Left lung (tissue), 10 donors: ENCODE measurements around the gene DOCK8. TPM values are rescaled to one million over a fixed set of nuclear protein-coding genes. Genes with fewer than 3 reads are reported as not detected.

Source experiments
- ATAC-seq: fragments of 200-7000 bp; cut with Tn5 transposase; one replicate; pipeline ENCODE4 v1.9.1; 2020; ENCODE audit warnings: moderate library complexity
- DNase-seq, 4 donors: peaks; one replicate each; pipeline ENCODE4 v3.0.0-alpha.2; 2013 to 2020
- H3K27ac ChIP-seq, 2 donors: fragments of 200-600 bp; sonication (generic) in 1 of 2; one replicate each; pipeline versions ENCODE4 v1.5.0 to v1.8.0; 2020 to 2021
- H3K27me3 ChIP-seq, 2 donors: fragments of 200-600 bp; sonication (generic) in 1 of 2; one replicate each; pipeline versions ENCODE4 v1.5.0 to v1.8.0; 2020 to 2021
- H3K36me3 ChIP-seq, 2 donors: fragments of 200-600 bp; sonication (generic) in 1 of 2; one replicate each; pipeline versions ENCODE4 v1.5.0 to v1.8.0; 2020 to 2021
- H3K4me1 ChIP-seq, 2 donors: fragments of 200-600 bp; one replicate each; pipeline ENCODE4 v1.8.0; 2021
- H3K4me3 ChIP-seq, 2 donors: fragments of 200-600 bp; sonication (generic) in 1 of 2; one replicate each; pipeline versions ENCODE4 v1.5.0 to v1.8.0; 2020 to 2021; ENCODE audit warnings: mild to moderate bottlenecking in 1 of 2
- H3K9me3 ChIP-seq, 2 donors: fragments of 200-600 bp; sonication (generic) in 1 of 2; one replicate each; pipeline versions ENCODE4 v1.5.0 to v1.8.0; 2020 to 2021
- CTCF ChIP-seq, 2 donors: fragments of 200-600 bp; sonication (generic) in 1 of 2; IDR thresholded peaks; one replicate each; pipeline versions ENCODE4 v1.5.0 to v1.8.0; 2021; ENCODE audit warnings: antibody characterized with exemption in 2 of 2
- intact Hi-C, 2 donors: fragments of 100-400 bp; cut with DNase I; formaldehyde crosslinking; loops; one replicate each; pipeline versions ENCODE4 v1.11.2 to v1.14.2; 2022
- polyA plus RNA-seq, 6 donors: library from polyadenylated mRNA; unstranded; fragments of 120-200 nt; gene quantifications; one replicate each; pipeline ENCODE4 v1.2.1, GENCODE V29; 2013; ENCODE audit not compliant: insufficient read length in 6 of 6
- total RNA-seq, 2 donors: library from RNA; stranded (reverse); fragmentation: NEBNext Ultra II Directional; extraction: Animal tissue kit (Norgen Biotek cat#: 25700); gene quantifications; one replicate each; pipeline ENCODE4 v1.2.1, GENCODE V29; 2021
- donor health status: DM: no; HTN: yes; CAD: no.
- donor health status: DM: no; HTN: no; CAD: no.

DOCK8 gene
- total and polyA plus RNA-seq, 8 donors, result 5.9 to 95.9 (median 8.5) TPM

GRCh38 chr9:438961-439768 is 224.5 kb downstream of the DOCK8 start:
- intact Hi-C loops, result no loop called here
- H3K4me1 ChIP-seq, result no peaks in the 10 kb centered on the region
- no peak overlapping the region for H3K4me3 ChIP-seq
- DNase-seq, result peak in 1 of 4 donors; percentile 63
- ATAC-seq, result peak; percentile 52
- H3K36me3 ChIP-seq, result peaks cover 0 to 97% of the 10 kb centered on the region in 2 donors
- no peak for TF ChIP-seq CTCF (IDR thresholded peaks at IDR 0.05)
- no peaks in the 10 kb centered on the region for H3K9me3 ChIP-seq
- no peaks in the 10 kb centered on the region for H3K27me3 ChIP-seq
- H3K27ac ChIP-seq, result no peak overlapping the region

- TF ChIP-seq CTCF (IDR thresholded peaks at IDR 0.05), result no peak
- intact Hi-C loops, result no loop called here
- Histone ChIP-seq H3K9me3 (no peaks in the 10 kb centered on the region), H3K27me3 (no peaks in the 10 kb centered on the region), H3K4me3 (no peak overlapping the region), H3K4me1 (peaks cover 0 to 2% of the 10 kb centered on the region in 2 donors), H3K36me3 (peaks cover 0 to 96% of the 10 kb centered on the region in 2 donors), H3K27ac (no peak overlapping the region)
- ATAC-seq (no peak), DNase-seq (no peak)
These were observed 226.5 kb downstream of the DOCK8 start for GRCh38 chr9:441126-441525.

GRCh38 chr9:444528-444927 is 229.9 kb downstream of the DOCK8 start:
- intact Hi-C loops, result no loop called here
- no peaks in the 10 kb centered on the region for H3K9me3 ChIP-seq
- no peak for ATAC-seq
- no peak overlapping the region for H3K4me3 ChIP-seq
- H3K36me3 ChIP-seq, result peaks cover 0 to 94% of the 10 kb centered on the region in 2 donors
- H3K4me1 ChIP-seq, result peaks cover 0 to 2% of the 10 kb centered on the region in 2 donors
- no peak for DNase-seq
- H3K27ac ChIP-seq, result no peak overlapping the region
- no peaks in the 10 kb centered on the region for H3K27me3 ChIP-seq
- TF ChIP-seq CTCF (IDR thresholded peaks at IDR 0.05), result no peak

GRCh38 chr9:445033-445432 is 230.4 kb downstream of the DOCK8 start:
- no peak for ATAC-seq
- peaks cover 0 to 94% of the 10 kb centered on the region in 2 donors for H3K36me3 ChIP-seq
- no peaks in the 10 kb centered on the region for H3K27me3 ChIP-seq
- no peaks in the 10 kb centered on the region for H3K9me3 ChIP-seq
- H3K4me3 ChIP-seq, result no peak overlapping the region
- intact Hi-C loops, result no loop called here
- H3K4me1 ChIP-seq, result peaks cover 0 to 2% of the 10 kb centered on the region in 2 donors
- DNase-seq, result peak in 1 of 4 donors; percentile 35
- H3K27ac ChIP-seq, result no peak overlapping the region
- no peak for TF ChIP-seq CTCF (IDR thresholded peaks at IDR 0.05)

- Histone ChIP-seq H3K27ac (no peak overlapping the region), H3K9me3 (no peaks in the 10 kb centered on the region), H3K4me3 (no peak overlapping the region), H3K36me3 (peaks cover 0 to 94% of the 10 kb centered on the region in 2 donors), H3K27me3 (no peaks in the 10 kb centered on the region), H3K4me1 (peaks cover 0 to 2% of the 10 kb centered on the region in 2 donors)
- DNase-seq, result peak in 1 of 4 donors; percentile 58
- TF ChIP-seq CTCF (IDR thresholded peaks at IDR 0.05), result no peak
- no peak for ATAC-seq
- intact Hi-C loops, result no loop called here
These were observed 231.5 kb downstream of the DOCK8 start for GRCh38 chr9:446074-446699.
